GM21528 (cell line): ENCODE results near the gene TCAP.

Experiments used
- ATAC-seq: cut with Tn5 transposase; IDR thresholded peaks from one replicate; pipeline ENCODE4 v1.9.1; 2021; ENCODE audit warnings: mild to moderate bottlenecking, moderate library complexity; ENCODE audit not compliant: unreplicated experiment, low FRiP score

The TCAP gene

DNA sequence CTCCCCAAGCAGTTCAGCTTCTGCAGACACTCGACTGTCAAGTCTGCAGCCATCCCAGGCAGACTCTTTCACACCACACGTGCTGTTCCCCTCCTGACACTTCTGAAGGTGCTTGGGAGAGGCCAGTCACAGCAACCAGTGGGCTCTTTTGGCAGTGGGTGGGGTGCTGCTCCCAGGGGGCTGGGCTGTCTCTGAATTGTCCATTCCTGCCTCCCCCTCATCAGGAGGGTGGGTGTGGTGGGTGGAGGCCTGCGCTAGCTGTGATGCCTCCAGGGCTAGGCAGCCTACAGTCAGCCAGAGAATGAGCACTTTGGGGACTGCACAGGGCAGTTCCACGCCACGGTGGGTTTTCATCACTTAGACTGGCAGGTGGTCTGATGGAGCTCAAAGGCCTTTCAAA lies 17.9 kb upstream of the TCAP start:
- no peak for ATAC-seq

DNA sequence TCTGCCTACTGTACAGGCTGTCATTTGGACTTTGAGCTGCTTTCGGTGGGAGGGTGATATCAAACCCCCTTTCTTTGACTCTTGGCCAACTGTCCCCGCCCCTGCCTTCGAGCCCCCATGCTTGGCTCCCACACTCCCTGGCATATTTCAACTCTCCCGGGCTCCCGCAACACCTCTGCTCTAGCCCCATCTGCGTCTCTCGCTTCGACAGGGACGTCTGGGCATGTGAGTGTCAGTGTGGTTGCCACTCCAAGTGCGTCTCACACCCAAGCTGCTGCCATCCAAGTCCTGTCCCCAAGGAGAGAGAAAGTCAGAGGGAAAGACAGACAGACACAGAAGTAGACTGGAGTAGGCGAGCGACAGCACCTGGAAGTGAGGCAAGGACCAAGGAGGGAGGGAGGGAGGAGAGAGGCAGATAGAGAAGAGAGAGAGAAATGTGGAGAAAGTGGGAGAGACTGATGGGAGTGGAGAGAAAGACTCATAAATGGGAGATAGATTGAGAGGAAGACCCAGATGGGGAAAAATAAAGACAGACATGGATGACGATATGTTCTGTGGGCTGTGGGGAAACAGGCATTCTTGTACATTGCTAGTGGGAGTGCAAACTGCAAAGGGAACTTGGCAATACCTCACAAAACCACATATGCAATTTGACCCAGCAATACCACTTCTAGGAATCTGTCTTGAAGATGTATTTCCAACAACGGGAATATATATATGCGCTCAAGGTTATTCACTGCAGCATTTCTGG lies 16.4 kb upstream of the TCAP start:
- no peak for ATAC-seq

DNA sequence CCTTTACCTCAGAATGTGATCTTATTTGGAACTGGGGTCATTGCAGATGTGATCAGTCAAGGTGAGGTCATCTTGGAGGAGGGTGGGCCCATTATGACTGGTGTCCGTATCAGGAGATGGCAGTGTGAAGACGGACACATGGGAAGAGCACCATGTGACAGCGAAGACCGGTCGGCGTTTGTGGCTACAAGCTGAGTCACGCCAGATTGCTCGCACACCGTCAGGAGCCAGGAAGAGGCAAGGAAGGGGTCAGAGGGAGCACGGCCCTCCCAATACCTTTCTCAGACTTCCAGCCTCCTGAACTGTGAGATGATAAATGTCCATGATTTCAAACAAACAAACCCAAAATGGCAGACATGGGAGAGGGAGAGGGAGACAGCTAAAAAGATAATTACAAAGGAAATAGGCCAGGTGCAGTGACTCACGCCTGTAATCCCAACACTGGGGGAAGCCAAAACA lies 15.0 kb upstream of the TCAP start:
- no peak for ATAC-seq

DNA sequence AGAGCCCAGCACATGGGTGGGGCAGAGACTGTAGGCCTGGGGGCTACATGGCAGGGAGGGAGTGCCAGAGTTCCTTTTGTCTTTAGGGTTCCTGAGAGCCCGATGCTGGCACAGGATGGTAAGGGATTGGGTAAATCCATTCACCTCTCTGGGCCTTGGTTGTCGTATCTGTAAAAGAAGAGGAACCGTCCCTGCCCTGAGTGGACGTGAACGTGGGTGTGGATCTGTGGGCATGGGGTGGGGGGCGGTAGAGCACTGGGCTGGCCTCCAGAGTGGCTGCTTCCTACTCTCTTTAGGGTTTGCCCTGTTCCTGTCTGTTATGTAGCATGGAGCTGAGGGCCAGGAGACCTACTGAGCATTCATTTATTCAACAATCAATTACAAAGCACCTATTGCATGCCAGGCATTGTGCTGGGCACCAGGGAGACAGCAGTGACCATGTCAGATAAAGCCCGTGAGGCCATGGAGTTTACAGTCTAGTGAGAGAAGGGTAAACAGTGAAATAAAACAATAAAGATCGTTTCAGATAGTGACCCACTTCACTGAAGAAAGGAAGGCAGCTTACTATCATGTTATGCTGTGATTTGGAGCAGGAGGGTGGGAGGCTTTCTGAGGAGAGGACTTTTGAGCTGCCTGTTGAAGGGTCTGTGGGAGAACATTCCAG lies 13.1 kb upstream of the TCAP start:
- ATAC-seq, result no peak

DNA sequence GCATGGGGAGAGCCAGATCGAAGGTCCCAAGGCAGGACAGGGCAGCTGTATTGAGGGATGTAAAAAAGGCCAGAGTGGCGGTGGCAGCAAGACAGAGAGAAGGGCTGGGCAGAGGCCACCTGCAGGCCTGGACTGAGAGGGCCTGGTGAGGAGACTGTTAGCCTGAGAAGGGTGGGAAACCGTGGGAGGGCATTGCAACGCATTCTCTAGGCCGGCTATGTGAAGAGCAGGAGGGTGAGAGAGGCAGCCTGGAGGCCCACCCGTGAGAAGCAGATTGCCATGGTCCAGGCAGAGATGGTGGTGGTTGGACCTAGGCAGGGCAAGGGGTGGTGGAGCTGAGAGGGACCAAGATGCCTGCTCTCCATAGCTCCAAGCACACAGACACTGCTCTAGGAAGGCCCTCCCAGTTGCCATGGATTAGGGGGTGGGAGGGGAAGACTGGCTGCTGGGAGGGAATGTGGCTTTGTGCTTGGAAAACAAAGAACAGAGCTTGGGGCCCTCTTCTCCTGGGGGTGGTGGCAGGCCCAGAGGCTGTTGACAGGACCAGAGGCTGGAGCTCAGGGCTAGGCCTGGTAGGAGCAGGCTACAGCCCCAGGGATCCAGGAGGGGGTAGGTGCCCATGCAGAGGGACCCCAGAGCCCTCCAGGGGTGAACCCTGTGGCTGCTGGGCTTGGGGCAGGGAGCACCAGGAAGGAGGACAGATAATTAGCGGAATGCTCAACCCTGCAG lies 12.4 kb upstream of the TCAP start:
- no peak for ATAC-seq

DNA sequence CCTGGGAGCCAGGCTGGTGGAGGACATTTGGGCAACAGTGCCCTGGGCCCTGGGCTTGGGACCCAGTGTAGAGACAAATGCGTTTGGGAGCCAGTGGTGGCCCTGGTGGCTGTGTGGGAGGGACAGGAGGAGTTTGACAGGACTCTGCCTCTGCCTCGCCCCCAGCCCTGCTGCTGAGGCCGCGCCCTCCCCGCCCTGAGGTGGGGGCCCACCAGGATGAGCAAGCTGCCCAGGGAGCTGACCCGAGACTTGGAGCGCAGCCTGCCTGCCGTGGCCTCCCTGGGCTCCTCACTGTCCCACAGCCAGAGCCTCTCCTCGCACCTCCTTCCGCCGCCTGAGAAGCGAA lies 11.9 kb upstream of the TCAP start:
- ATAC-seq, result no peak

DNA sequence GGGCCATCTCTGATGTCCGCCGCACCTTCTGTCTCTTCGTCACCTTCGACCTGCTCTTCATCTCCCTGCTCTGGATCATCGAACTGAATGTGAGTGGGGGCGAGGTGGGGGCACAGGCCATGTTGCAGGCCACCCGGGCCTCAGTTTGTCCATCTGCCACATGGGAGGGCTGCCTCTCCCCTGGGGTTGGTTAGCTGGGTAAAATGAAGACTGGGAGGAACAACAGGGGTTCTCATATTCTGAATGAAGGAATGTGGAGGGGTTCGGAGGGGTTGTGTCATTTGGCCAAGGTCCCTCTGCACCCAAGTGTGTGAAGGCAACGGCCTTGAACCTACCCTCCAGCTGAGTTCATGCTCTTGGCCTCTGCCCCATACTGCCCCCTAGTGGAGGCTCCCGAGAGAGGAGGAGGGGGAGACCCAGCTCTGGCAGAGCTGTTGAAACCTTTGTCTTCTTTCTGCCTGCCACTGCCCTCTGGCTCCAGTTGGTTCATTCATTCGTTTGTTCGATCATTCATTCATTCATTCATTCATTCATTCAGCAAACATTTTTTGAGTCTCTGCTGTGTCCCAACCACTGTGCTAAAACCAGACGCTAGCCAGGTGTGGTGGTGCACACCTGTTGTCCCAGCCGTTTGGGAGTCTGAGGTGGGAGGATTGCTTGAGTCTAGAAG lies 11.4 kb upstream of the TCAP start:
- no peak for ATAC-seq

DNA sequence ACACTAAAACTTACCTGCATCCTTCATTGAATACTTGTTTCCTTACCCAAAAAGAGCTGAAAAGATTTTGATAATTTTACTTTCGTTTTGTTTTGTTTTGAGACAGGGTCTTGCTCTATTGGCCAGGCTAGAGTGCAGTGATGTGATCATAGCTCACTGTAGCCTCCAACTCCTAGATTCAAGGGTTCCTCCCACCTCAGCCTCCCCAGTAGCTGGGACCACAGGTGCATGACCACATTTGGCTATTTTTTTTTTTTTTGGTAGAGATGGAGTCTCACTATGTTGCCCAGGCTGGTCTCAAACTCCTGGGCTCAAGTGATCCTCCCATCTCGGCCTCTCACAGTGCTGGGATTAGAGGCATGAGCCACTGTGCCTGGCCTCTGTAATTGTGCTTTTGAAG lies 10.0 kb upstream of the TCAP start:
- ATAC-seq, result no peak

DNA sequence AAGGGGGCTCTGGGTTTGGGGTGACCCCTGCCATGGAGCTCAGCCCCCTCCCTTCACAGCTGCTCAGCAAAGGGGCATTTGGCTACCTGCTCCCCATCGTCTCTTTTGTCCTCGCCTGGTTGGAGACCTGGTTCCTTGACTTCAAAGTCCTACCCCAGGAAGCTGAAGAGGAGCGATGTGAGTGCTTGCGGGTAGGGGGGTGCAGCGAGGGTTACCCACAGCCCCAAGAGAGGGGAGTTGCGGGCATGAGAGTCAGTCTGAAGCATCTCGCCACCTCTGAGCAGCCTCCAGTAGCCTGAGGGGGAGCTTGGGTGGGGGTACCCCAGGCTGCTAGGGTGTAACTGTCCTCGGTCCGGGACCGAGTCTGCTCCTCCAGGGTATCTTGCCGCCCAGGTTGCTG lies 6.8 kb upstream of the TCAP start:
- no peak for ATAC-seq

DNA sequence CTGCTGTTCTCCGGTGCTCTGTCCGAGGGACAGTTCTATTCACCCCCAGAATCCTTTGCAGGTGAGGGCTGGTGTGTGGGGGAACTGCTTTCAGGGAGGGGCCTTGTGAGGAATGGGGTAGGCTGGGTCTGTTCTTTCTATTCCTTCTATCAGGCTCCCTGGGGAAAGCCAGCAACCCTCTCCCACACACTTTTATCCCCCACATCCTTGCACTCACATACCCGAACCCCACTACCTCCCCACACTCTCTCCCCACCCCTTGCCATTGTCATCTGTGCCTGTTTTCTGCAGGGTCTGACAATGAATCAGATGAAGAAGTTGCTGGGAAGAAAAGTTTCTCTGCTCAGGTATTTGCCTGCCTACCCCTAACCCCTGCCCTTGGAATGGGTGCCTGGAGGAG lies 6.4 kb upstream of the TCAP start:
- no peak for ATAC-seq

DNA sequence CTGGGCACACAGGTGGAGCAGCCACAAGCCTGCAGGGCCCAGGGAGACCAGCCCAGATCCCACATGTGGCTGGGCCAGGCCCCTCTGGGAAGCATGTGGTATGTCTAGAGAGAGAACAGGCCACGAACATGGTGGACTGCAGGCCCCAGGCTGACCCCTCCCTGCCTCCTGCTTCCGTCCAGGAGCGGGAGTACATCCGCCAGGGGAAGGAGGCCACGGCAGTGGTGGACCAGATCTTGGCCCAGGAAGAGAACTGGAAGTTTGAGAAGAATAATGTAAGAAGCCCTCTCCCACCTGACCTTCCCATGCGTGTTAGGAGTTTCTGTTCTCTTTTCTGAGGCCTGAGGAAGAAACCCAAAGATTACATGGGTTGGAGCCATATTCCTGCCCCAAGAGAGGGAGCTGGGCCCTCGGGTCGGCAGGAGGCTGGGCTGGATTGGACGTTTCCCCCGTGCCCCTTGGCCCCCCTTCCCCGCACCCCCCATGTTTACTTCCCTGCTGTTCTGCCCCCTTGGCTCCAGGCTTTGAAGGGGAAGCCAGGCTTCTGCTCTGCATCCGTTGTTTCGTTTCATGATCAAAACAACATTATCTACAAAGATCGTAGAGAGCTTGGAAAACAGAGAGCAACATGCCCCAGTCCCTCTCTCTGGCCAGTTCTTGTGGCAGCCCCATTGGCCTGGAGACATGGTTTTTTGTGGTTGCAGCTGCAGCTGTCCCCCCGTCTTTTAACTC lies 5.7 kb upstream of the TCAP start:
- no peak for ATAC-seq

DNA sequence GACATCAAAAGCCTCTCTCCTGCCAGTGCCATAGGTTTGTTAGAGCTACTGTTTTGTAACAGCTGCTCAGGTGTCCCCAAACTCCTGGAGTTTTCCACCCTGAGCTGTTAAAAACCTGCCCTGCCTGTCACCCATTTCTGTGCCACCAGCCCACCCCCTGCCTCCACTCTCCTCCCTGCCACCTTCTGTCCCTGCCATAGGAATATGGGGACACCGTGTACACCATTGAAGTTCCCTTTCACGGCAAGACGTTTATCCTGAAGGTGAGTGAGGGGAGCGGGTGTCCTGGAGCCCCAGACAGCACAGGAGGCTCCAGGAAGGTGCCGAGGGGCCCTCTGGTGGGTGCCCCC lies 5.2 kb upstream of the TCAP start:
- ATAC-seq, result no peak

DNA sequence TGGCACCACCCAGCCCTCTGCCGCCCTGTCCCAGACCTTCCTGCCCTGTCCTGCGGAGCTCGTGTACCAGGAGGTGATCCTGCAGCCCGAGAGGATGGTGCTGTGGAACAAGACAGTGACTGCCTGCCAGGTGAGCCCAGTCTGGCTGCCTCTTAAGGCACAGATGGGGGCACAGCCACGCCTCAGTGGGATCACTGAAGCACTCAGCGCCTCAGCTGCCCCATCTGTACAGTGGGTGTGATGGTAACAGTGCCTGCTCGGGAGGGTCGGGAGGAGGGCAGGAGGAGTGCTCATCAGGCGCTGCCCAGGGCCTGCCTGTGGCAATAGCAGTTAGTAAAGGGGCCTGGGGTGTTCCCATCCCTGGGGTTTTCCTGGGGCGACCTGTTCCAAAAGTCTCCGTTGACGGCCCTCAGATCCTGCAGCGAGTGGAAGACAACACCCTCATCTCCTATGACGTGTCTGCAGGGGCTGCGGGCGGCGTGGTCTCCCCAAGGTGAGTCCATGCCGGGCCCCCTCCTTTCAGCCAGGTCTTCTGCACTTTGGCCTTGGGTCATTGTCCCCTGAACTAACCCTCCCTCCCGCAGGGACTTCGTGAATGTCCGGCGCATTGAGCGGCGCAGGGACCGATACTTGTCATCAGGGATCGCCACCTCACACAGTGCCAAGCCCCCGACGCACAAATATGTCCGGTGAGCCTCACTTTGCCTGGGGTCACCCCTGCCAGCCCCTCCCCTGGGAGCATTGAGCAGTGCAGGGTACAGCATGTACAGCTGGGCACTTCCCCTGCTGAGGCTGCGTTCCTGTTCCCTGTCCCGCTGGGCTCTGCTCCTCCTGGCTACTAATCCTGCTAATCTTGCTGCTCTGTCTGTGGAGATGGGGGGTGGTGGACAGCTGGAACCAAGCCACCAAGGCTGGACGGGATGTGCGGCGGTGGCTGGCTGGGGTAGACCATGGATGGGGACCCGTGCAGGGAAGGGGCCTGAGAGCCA lies 4.5 kb upstream of the TCAP start:
- ATAC-seq, result no peak

DNA sequence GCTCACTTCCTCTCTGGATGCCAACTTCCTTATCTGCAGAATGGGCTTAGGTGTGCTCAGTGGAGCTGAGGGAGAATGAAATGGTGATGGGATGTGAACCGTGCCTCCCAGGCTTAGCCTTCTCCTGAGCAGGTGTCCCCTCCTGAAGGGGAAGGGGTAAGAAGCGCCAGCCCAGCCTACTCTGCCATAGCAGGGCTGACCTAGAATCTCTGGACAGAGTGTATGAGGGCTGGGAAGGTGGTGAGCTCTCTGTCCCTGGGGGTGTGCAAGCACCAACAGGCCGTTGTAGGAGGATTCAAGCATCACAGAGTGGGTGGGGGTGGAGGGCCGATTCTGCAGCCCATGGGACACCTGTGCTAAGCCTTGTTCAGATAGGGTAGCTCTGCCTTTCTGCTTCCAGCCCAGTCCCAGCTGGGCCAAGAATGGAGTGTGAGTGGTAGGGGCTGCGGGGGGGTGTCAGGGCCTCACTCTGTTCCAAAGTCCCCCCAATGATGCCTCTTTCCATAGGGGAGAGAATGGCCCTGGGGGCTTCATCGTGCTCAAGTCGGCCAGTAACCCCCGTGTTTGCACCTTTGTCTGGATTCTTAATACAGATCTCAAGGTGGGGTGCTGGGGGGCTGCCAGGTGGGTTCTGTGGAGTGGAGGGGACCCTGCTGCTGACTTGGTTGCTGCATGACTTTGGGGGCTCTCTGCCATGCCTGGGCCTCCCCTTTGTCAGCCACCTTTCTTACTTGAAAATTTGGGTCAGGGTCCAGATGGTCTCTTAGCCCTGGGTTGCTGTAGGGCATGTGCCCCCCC lies 3.2 kb upstream of the TCAP start:
- no peak for ATAC-seq

DNA sequence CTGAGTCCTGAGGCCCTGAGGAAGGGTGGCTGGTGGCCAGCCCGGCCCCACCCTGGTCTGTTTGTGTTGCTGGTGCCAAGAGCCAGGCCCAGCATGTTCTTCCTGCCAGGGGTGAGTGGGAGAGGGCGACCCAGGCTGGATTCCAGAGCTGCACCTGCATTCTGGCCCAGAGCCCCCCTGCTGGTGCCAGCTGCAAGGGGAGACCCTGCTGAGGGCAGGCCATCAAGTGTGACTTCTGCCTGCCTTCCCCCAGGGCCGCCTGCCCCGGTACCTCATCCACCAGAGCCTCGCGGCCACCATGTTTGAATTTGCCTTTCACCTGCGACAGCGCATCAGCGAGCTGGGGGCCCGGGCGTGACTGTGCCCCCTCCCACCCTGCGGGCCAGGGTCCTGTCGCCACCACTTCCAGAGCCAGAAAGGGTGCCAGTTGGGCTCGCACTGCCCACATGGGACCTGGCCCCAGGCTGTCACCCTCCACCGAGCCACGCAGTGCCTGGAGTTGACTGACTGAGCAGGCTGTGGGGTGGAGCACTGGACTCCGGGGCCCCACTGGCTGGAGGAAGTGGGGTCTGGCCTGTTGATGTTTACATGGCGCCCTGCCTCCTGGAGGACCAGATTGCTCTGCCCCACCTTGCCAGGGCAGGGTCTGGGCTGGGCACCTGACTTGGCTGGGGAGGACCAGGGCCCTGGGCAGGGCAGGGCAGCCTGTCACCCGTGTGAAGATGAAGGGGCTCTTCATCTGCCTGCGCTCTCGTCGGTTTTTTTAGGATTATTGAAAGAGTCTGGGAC lies 2.4 kb upstream of the TCAP start:
- ATAC-seq, result no peak

DNA sequence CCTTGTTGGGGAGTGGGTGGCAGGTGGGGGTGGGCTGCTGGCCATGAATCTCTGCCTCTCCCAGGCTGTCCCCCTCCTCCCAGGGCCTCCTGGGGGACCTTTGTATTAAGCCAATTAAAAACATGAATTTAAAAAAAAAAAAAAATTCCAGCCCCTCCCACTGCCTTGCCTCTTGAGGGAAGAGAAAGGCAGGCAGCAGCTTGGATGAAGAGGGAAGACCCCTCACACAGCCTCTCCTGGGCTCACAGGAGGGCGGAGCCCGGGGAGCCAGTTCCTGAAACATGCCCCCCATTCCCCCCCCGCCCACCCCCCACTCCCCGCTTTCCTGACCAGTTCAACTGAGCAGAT lies 1.8 kb upstream of the TCAP start:
- no peak for ATAC-seq

DNA sequence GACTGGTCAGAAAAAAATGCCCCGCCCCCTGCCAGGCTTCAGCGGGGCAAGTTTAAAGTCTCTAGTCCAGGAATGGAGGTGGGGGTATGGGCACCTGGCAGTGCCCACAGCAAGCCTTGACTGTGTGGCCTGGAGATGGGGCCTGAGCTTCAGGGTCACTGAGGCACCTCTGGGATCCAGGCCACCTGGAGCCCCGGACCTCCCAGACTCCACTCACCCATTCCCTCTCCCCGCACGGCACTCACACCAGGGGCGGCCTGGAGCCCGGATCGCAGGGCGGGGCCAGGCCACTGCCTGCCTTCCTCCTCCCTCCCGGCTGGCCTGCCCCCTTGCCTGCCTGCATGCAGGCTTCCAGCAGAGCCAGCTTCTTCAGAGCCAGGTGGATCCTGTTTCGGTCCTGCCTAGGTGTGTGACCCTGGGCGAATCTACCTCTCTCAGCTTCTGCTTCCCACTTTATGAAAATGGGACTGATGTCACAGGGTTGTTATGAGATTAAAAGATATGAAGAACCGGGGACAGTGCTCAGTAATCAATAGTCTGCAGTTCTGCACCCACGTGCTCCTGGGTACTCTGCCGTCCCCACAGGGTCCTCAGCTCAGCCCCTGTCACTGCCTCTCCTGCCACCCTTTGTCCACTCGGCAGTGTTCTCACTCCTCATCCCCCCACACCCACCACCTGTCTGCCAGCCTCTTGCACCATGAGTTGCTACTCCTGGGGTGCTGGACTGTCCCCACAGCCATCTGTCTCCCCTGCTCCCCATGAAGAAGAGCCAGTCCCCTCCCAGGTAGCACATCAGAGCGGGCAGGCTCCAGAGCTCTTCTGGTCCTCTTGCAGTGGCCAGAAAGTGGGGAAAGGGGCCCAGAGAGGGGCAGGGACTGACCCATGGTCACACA lies 1.2 kb upstream of the TCAP start:
- no peak for ATAC-seq
